HL-60 (cell line): Measurements from ENCODE around the gene ARHGAP26.

Experiments used
- CTCF ChIP-seq: IDR thresholded peaks from one replicate; pipeline ENCODE4 v1.5.1; 2011; ENCODE audit warnings: low read length, control low read depth, inconsistent platforms; ENCODE audit not compliant: insufficient read depth
- GABPA ChIP-seq: IDR thresholded peaks from 2 replicates; pipeline ENCODE4 v1.6.1; 2012; ENCODE audit warnings: low read depth
- POLR2AphosphoS5 ChIP-seq: IDR thresholded peaks from 2 replicates; pipeline ENCODE4 v1.6.1; 2012; ENCODE audit warnings: low read depth
- TF ChIP-seq, protein P1 (sequence below): IDR thresholded peaks from 2 replicates; pipeline ENCODE4 v1.6.1; 2012; ENCODE audit warnings: low read depth; ENCODE audit not compliant: insufficient replicate concordance

DNA sequence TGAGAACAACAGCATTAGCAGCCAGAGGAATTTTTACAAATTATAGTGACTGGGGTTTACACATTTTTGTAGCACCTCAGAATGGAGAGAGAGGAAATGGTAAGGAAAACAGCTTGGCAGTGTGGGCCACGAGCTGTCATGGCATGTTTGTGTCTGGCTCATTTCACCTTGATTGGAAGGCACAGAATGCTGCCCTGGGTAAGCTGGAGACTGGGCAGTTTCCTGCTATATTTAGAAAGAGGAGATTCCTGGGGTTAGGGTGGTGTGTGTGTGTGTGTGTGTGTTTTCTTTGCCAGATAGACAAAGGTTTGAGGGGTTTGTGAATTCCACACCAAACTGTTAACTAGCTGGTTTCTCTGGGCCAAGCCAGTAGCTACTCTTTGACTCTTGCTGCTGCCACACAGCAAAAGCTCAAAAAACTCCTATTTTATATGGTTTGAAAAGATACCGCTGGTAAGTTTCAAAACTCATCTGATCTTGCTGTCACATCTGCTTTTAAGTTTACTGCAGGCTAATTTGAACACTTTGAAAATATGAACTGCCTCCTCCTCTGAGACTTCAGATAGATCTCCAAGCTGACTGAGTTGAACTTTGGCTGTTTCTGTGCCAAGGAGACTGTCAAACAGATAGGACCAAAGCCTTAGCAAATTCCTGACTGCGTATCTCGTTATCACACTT, 9.1 kb downstream of the ARHGAP26 start:
- TF ChIP-seq CTCF (no peak), POLR2AphosphoS5 (no peak), GABPA (no peak)
- TF ChIP-seq, protein P1, sequence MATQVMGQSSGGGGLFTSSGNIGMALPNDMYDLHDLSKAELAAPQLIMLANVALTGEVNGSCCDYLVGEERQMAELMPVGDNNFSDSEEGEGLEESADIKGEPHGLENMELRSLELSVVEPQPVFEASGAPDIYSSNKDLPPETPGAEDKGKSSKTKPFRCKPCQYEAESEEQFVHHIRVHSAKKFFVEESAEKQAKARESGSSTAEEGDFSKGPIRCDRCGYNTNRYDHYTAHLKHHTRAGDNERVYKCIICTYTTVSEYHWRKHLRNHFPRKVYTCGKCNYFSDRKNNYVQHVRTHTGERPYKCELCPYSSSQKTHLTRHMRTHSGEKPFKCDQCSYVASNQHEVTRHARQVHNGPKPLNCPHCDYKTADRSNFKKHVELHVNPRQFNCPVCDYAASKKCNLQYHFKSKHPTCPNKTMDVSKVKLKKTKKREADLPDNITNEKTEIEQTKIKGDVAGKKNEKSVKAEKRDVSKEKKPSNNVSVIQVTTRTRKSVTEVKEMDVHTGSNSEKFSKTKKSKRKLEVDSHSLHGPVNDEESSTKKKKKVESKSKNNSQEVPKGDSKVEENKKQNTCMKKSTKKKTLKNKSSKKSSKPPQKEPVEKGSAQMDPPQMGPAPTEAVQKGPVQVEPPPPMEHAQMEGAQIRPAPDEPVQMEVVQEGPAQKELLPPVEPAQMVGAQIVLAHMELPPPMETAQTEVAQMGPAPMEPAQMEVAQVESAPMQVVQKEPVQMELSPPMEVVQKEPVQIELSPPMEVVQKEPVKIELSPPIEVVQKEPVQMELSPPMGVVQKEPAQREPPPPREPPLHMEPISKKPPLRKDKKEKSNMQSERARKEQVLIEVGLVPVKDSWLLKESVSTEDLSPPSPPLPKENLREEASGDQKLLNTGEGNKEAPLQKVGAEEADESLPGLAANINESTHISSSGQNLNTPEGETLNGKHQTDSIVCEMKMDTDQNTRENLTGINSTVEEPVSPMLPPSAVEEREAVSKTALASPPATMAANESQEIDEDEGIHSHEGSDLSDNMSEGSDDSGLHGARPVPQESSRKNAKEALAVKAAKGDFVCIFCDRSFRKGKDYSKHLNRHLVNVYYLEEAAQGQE, result no peak
